Endothelial cell of umbilical vein (primary cell): ENCODE measurements around the gene ATL1. TPM values are rescaled to one million over a fixed set of nuclear protein-coding genes. Genes with fewer than 3 reads are reported as not detected.
"Not testable (repeated sequence)": the region's sequence is repeated elsewhere in the genome, so short reads cannot be mapped to it uniquely, and the experiment has no call there.

ENCODE experiments used
- BruUV-seq: library from RNA; stranded (reverse); fragments of 400-500 nt; replicated peaks from 2 replicates; lab custom pipeline; 2021; lab: Mats Ljungman, UMichigan
- CTCF ChIA-PET: fragments of 300-600, 350-600 bp; sonication (Branson Sonifier 250); formaldehyde crosslinking; loops from one replicate; lab custom pipeline; 2021; ENCODE audit warnings: antibody characterized with exemption, inconsistent platforms; lab: Charles Lee
- POLR2A ChIA-PET: fragments of 300-600, 350-600 bp; sonication (Branson Sonifier 250); formaldehyde crosslinking; loops from one replicate; lab custom pipeline; 2021; ENCODE audit warnings: antibody characterized with exemption, inconsistent platforms; lab: Charles Lee
- DNase-seq: peaks from one replicate; pipeline ENCODE4 v3.0.0-alpha.2; 2011; ENCODE audit warnings: low read depth, low spot score
- FAIRE-seq: peaks from 2 replicates; lab custom pipeline; 2011; peaks lifted over from hg19 to GRCh38; lab: Jason Lieb, UNC
- H2AFZ ChIP-seq: 2 replicates; pipeline ENCODE4 v1.6.0; 2012; ENCODE audit warnings: low read depth, low read length, control low read depth, inconsistent platforms
- H3K27ac ChIP-seq: 2 replicates; pipeline ENCODE4 v1.5.1; 2011; ENCODE audit warnings: low read depth, mild to moderate bottlenecking, control low read depth, low read length, moderate library complexity; ENCODE audit not compliant: insufficient read depth
- H3K27me3 ChIP-seq, 2 experiments: 2 replicates each; pipeline versions ENCODE4 v1.6.0 to v1.6.1; 2011; ENCODE audit warnings: low read length in 2 of 2, mixed read lengths in 1 of 2; ENCODE audit not compliant: control insufficient read depth in 2 of 2, insufficient read depth in 2 of 2
- H3K36me3 ChIP-seq, 2 experiments: 2 replicates in 1 of 2; 3 replicates in 1 of 2; pipeline ENCODE4 v1.5.1; 2011; ENCODE audit warnings: low read length in 2 of 2, mild to moderate bottlenecking in 1 of 2, moderate library complexity in 1 of 2; ENCODE audit not compliant: control insufficient read depth in 2 of 2, insufficient read depth in 2 of 2; ENCODE audit errors: extremely low read depth in 1 of 2
- H3K4me1 ChIP-seq: 3 replicates; pipeline ENCODE4 v1.5.1; 2011; ENCODE audit warnings: mild to moderate bottlenecking, low read length; ENCODE audit not compliant: control insufficient read depth, insufficient read depth; ENCODE audit errors: extremely low read depth
- H3K4me2 ChIP-seq: 2 replicates; pipeline ENCODE4 v1.6.1; 2011; ENCODE audit warnings: low read length, control low read depth, mixed read lengths; ENCODE audit not compliant: insufficient read depth
- H3K4me3 ChIP-seq, 3 experiments: fragments of 200-600 bp in 1 of 3; sonication (generic), shearing (Covaris generic) in 1 of 3; replicated peaks in 1 of 3; 2 replicates each; pipeline ENCODE4 v1.5.1; 2011 to 2016; ENCODE audit warnings: control low read depth in 3 of 3, low read length in 3 of 3, mild to moderate bottlenecking in 2 of 3, inconsistent platforms in 1 of 3, low read depth in 1 of 3, moderate library complexity in 1 of 3; ENCODE audit not compliant: insufficient read depth in 1 of 3
- H3K79me2 ChIP-seq: 2 replicates; pipeline ENCODE4 v1.6.0; 2012; ENCODE audit warnings: low read length, inconsistent platforms; ENCODE audit not compliant: control insufficient read depth, insufficient read depth
- H3K9ac ChIP-seq: replicated peaks from 2 replicates; pipeline ENCODE3; 2011; ENCODE audit warnings: low read length, control low read depth; ENCODE audit not compliant: insufficient read depth; ENCODE audit errors: extremely low read depth
- H3K9me1 ChIP-seq: replicated peaks from 3 replicates; pipeline ENCODE4 v1.6.0; 2011; ENCODE audit warnings: mild to moderate bottlenecking, low read length; ENCODE audit not compliant: control insufficient read depth, insufficient read depth; ENCODE audit errors: extremely low read depth
- H3K9me3 ChIP-seq: replicated peaks from 2 replicates; pipeline ENCODE4 v1.5.1; 2012; ENCODE audit warnings: low read length, inconsistent platforms; ENCODE audit not compliant: control insufficient read depth, insufficient read depth
- H4K20me1 ChIP-seq: replicated peaks from 2 replicates; pipeline ENCODE3; 2011; ENCODE audit warnings: mild to moderate bottlenecking, low read length; ENCODE audit not compliant: control insufficient read depth, insufficient read depth; ENCODE audit errors: extremely low read depth
- FOS ChIP-seq: IDR thresholded peaks from 2 replicates; pipeline ENCODE4 v1.6.1; 2011; ENCODE audit warnings: mild to moderate bottlenecking, low read length, moderate library complexity, borderline replicate concordance; ENCODE audit not compliant: insufficient read depth
- dilution Hi-C: fragments of 300-500 bp; cut with MboI; formaldehyde crosslinking; loops from one replicate; pipeline ENCODE4 v1.15.0; 2019; ENCODE audit warnings: low sequenced_read_pairs; ENCODE audit not compliant: extremely low pct_ligation_motif_present
- intact Hi-C: fragments of 100-400 bp; cut with micrococcal nuclease; formaldehyde crosslinking; loops from one replicate; pipeline ENCODE4 v1.10.0; 2022
- polyA plus RNA-seq, 4 experiments: library from polyadenylated mRNA; depleted of rRNA in 3 of 4; stranded (reverse) in 3 of 4; unstranded in 1 of 4; fragments of >200 nt; gene quantifications; 2 replicates each; pipeline versions ENCODE4 v1.2.1 to v1.2.3, GENCODE V29; 2011 to 2012; ENCODE audit warnings: missing spikeins in 1 of 4
- total RNA-seq: library from RNA; stranded (reverse); gene quantifications from 2 replicates; pipeline ENCODE4 v1.2.3, GENCODE V29; 2021
- TF ChIP-seq, protein P1 (sequence below): IDR thresholded peaks from 2 replicates; pipeline ENCODE4 v1.6.1; 2011; ENCODE audit not compliant: insufficient read depth, insufficient read length

ATL1 gene
- total and polyA plus RNA-seq, 2 donors (not counting 3 experiments of a cell fraction or from before 2014, with no cell fraction given), result 1.1 to 5.1 TPM

DNA sequence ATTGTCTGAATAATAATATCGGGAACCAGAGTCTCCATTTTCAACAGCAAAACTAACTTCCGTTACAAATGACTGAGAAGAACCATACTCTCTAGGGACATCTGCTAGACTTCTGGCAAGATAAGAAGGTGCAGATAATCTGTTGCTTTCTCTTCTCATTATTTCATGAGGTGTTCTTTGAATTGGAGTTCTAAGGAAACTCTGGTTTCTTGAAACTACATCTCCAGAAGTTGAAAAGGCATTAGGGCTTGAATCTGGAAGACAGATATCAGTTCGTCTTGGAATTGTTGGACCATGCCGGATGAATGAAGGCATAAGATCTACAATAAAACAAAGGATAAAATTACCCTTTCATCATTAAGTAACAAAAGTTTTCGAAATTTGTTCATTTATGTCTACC, 105.4 kb downstream of the ATL1 start:
- peaks cover 23% of the 10 kb centered on the region for H3K4me1 ChIP-seq
- H3K36me3 ChIP-seq, H3K27ac ChIP-seq, dilution Hi-C loops, DNase-seq, BruUV-seq, H3K9ac ChIP-seq, POLR2A ChIA-PET, H3K9me1 ChIP-seq, H3K4me3 ChIP-seq, H3K27me3 ChIP-seq, H3K9me3 ChIP-seq, H2AFZ ChIP-seq, H4K20me1 ChIP-seq, FAIRE-seq: not testable (repeated sequence)
- intact Hi-C loops, result loop anchor here (5.0 to 10.0 kb wide), 4 partner anchors 48 to 1890 kb away; partner anchors contain the start of genes DMAC2L, GPR137C, L2HGDH and TXNDC16
- H3K79me2 ChIP-seq, result peaks cover 35% of the 10 kb centered on the region
- H3K4me2 ChIP-seq, result peak overlapping the region; percentile 87
- CTCF ChIA-PET, result interaction anchor here (1.6 to 1.9 kb wide), 2 partner anchors 50 to 108 kb away, joined by 5 to 24 read pairs; no protein-coding TSS in a partner anchor

GRCh38 chr14:50666772-50667683, 107.1 kb downstream of the ATL1 start:
- intact Hi-C loops, result loop anchor here (1.0 to 10.0 kb wide), 5 partner anchors 9 to 1888 kb away; partner anchors contain the start of genes DMAC2L, GPR137C, L2HGDH and TXNDC16
- peaks cover 3% of the 10 kb centered on the region for H4K20me1 ChIP-seq
- H3K27ac ChIP-seq, result peak overlapping the region; percentile 81
- no peaks in the 10 kb centered on the region for H3K9me3 ChIP-seq
- POLR2A ChIA-PET, result interaction anchor here (0.6 to 0.9 kb wide), 6 partner anchors 10 to 355 kb away, joined by 3 to 10 read pairs (median 4); partner anchors contain the start of genes DMAC2L and L2HGDH
- FAIRE-seq, result peak; percentile 60
- peak overlapping the region; percentile 70 to 85 (median 81) for H3K4me3 ChIP-seq
- no peaks in the 10 kb centered on the region for H3K9me1 ChIP-seq
- no peak overlapping the region for H2AFZ ChIP-seq
- peaks cover 23% of the 10 kb centered on the region for H3K4me1 ChIP-seq
- DNase-seq, result peak; percentile 59
- H3K79me2 ChIP-seq, result peaks cover 34% of the 10 kb centered on the region
- dilution Hi-C loops, result no loop called here
- H3K4me2 ChIP-seq, result peak overlapping the region; percentile 87
- peak; percentile 34 for TF ChIP-seq FOS
- TF ChIP-seq, protein P1, sequence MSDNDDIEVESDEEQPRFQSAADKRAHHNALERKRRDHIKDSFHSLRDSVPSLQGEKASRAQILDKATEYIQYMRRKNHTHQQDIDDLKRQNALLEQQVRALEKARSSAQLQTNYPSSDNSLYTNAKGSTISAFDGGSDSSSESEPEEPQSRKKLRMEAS, result no peak
- peak overlapping the region; percentile 89 for H3K9ac ChIP-seq
- no peaks in the 10 kb centered on the region for H3K27me3 ChIP-seq
- peaks cover 0 to 2% of the 10 kb centered on the region in 2 experiments for H3K36me3 ChIP-seq
- CTCF ChIA-PET, result interaction anchor here (0.9 to 1.9 kb wide), 8 partner anchors 10 to 349 kb away, joined by 3 to 24 read pairs (median 4); no protein-coding TSS in a partner anchor
- TSS peak; percentile 19 for BruUV-seq
